Lower leg skin (tissue), 3 donors: ENCODE data around the gene MEX3A.

ENCODE experiments used
- CTCF ChIP-seq, 3 donors: fragments of 450-650 bp; IDR thresholded peaks; one replicate each; pipeline ENCODE4 v1.5.1; 2016; ENCODE audit warnings: antibody characterized with exemption in 3 of 3, mild to moderate bottlenecking in 3 of 3, moderate library complexity in 2 of 3
- POLR2A ChIP-seq, 2 donors: fragments of 450-650 bp; IDR thresholded peaks; one replicate each; pipeline ENCODE4 v1.6.1; 2016 to 2017; ENCODE audit warnings: antibody characterized with exemption in 2 of 2, mild to moderate bottlenecking in 1 of 2, moderate library complexity in 1 of 2

DNA sequence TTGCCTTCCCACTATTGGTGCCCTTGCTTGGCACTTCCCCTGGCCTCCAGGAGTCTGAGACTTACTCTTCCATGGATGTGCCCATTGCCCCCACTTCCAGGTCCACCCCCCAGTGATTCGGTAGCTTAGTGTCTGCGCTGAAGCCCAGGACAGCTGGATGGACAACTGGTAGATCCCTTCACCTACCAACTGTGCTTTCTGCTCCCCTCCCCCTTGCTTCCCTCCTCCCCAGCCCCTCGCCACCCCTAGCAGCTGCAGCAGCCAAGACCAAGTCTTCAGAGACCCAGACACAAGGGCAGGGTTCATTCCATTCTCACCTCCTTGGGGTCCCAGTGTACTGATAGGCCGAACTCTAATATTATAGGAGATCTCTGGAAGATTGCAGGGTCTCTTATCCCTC is 39.2 kb upstream of the MEX3A start:
- no peak for TF ChIP-seq CTCF (IDR thresholded peaks at IDR 0.05)
- TF ChIP-seq POLR2A (IDR thresholded peaks at IDR 0.05): no peak
